NCI-H526 treated with DMSO at 0.1 percent for 48 hours (cell line): ENCODE results near the gene SMPDL3B.
A peak's percentile ranks its signal among the peaks of the same experiment; 100 is the strongest.

Source experiments
- DNase-seq: peaks from one replicate; lab custom pipeline; 2025; lab: John Stamatoyannopoulos, UW

The SMPDL3B gene

GRCh38 chr1:27940870-27941560 is 6.2 kb downstream of the SMPDL3B start:
- DNase-seq = no peak

DNA sequence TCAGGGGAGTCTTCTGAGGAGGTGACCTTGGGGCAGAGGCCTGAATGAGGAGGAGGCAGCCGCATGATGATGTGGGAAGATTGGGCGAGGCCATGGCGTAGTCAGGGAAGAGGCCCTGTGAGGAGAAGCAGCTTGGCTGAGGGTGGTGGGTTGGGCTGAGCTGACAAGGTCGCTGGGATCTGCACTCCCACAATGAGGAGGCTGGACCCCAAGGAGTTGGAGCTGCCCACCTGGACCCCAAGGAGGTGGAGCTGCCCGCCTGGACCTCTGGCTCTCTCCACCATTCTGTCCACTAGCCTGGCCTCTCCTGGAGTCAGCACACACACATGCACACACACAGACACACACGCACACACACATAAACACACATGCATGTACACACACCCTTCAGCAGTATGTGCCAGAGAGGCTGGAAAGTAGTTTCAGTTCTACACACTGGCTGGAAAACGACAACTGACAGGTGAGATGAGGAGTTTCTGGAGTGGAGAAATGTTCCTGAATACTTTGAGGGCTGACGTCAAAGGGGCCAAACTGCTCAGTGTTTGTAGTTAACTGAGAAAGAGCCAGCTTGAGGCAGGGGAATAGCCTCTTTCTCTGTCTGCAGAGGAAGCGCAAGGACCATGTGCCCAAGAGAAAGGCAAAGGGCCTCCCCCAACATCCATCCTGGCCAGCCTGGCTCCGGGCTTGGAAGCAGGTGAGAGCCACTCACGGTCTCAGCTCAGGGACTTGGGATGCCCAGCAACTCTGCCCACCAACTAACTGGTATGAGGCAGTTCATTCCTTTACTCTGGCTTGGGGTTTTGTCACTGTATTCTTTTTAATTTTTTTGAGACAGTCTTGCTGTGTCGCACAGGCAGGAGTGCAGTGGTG is 7.1 kb downstream of the SMPDL3B start:
- no peak for DNase-seq

DNA sequence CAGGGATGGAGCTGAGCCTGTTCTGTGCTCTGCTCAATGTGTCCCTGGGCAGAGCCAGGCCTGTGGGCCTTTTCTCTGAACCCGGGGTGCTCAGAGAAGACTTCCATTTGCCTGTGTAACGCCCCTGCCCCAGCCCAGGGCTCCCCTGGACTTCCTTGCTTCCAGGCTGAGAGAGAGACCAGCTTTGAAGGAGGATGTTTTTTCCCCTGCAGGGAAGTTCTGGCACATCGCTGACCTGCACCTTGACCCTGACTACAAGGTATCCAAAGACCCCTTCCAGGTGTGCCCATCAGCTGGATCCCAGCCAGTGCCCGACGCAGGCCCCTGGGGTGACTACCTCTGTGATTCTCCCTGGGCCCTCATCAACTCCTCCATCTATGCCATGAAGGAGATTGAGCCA is 10.2 kb downstream of the SMPDL3B start:
- DNase-seq = no peak

- no peak for DNase-seq
These were observed 14.2 kb downstream of the SMPDL3B start for GRCh38 chr1:27949027-27949426.

GRCh38 chr1:27951396-27951795 is 16.6 kb downstream of the SMPDL3B start:
- no peak for DNase-seq

GRCh38 chr1:27952147-27952546 is 17.3 kb downstream of the SMPDL3B start:
- DNase-seq = no peak

GRCh38 chr1:27954186-27954585 is 19.4 kb downstream of the SMPDL3B start:
- DNase-seq = no peak

- no peak for DNase-seq
These were observed 20.3 kb downstream of the SMPDL3B start for GRCh38 chr1:27955076-27955475.

DNA sequence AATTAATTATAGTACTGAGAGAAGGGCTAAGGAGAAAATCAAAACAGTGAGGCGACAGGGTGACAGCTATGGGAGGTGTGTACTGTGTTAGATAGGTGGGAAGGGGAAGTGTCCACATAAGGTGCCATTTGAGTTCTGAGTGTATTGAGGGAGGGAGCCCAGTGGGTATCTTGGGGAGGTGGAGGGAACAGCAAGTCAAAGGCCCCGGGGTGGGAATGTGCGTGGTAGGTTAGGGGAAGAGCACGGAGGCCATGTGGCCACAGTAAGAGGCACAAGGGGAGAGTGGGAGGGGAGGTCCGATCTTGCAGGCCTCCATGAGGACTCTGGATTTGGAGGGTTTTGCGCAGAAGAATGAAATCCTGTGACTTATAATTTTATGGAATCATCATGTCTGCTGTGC is 22.0 kb downstream of the SMPDL3B start:
- no peak for DNase-seq

GRCh38 chr1:27957655-27958054 is 22.9 kb downstream of the SMPDL3B start:
- no peak for DNase-seq

GRCh38 chr1:27958513-27958912 is 23.7 kb downstream of the SMPDL3B start:
- DNase-seq = no peak

DNA sequence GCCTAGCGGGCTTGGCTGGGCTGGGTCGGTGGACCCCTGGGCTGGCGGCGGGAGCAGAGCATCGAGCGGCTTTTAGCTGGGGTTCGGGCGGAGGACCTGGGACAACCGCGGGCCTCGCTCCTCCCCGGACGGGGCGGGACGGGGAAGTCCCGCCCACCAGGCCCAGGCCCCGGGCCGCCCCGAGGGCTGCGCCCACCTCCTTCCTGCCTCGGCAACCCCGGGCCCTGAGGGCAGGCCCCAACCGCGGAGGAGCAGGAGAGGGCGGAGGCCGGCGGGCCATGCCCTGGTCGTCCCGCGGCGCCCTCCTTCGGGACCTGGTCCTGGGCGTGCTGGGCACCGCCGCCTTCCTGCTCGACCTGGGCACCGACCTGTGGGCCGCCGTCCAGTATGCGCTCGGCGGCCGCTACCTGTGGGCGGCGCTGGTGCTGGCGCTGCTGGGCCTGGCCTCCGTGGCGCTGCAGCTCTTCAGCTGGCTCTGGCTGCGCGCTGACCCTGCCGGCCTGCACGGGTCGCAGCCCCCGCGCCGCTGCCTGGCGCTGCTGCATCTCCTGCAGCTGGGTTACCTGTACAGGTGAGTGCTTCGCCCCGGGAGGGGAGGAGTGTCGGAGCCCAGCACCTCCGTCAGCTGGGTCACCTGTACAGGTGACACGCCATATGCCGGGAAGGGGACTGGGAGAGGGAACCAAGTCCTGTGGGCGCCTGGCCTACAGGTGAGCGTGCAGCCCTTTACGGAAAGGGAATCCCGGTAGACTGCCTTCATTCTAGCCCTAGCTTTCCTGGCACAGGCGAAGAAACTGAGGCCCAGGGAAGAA is 25.2 kb downstream of the SMPDL3B start, which contains the start of gene XKR8:
Gene XKR8, plus strand, starts transcription at position 182 of the 812 bp plus-strand sequence. Its CDS starts 97 bp downstream, at position 279.
- peak; percentile 77 for DNase-seq

GRCh38 chr1:27960762-27961645 is 26.2 kb downstream of the SMPDL3B start:
- DNase-seq = no peak

DNA sequence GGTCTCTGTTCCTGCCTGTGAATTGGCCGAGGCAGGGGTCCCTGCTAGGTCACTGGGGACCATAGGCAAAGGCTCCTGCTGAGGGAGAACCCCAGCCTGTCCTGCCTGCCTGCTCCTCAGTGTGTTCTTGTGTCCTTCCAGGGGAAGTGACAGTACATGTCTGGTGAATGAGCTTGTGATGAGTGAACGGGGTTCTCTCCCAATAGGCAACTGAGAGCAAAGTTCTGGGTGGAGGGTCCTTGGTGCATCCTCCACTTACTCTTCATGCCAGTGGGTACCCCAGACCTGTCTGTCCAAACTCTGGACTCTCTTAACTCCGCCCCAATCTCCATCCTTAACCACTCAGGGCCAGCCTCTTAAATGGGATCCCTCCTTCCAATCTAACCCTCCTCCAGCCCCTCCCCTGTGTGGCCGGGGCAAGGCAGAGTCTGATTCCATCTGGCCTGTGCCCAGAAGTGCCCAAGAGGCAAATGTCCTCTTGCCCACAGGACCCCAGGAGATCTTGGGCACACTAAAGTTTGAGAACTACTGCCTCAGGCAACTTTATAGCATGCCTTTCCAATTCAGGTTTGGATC is 26.9 kb downstream of the SMPDL3B start:
- DNase-seq = no peak

DNA sequence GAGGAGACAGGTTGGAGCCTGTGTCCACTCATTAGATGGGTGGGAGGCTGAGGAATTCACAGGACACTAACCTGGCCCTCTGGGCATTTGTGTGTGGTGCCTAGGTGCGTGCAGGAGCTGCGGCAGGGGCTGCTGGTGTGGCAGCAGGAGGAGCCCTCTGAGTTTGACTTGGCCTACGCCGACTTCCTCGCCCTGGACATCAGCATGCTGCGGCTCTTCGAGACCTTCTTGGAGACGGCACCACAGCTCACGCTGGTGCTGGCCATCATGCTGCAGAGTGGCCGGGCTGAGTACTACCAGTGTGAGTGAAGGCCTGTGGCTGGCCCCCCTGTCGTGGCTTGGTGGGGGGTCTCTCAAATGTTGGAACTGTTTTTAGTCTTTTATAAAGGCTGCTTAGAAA is 28.6 kb downstream of the SMPDL3B start:
- no peak for DNase-seq

- no peak for DNase-seq
These were observed 31.8 kb downstream of the SMPDL3B start for GRCh38 chr1:27966402-27967105.

DNA sequence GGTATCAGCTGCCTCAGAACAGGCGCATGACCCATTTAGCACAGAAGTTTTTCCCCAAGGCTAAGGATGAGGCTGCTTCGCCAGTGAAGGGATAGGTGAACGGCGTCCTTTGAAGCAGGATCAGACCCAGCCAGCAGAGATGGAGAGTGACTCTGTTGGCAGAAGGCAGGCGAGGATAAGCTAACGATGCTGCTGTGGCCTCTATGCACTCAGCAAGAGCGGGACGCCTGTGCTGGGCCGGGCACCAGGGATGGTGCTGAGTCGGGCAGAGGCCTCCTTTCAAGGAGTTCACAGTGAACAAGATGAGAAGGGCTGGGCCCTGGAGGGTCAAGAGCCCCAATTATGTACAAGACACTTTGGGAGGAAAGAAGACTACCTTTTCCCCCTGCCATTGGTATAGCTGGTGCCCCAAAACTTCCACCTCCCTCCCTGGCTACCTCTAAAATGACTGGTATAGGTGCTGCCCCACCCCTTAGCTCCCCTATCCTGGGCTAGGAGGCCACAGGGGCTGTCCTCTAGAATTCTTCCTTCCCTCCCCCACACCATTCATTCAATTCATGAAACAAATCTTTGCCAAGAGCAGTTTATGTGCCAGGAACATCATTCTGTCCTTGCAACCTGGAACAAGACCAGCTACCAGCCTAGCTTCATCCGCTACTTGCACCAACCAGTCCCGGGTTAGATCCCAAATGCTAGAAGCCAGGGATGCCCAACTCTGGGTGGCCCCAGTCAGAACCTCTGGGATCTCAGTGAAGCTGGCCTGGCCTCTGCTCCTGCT is 32.5 kb downstream of the SMPDL3B start:
- no peak for DNase-seq

DNA sequence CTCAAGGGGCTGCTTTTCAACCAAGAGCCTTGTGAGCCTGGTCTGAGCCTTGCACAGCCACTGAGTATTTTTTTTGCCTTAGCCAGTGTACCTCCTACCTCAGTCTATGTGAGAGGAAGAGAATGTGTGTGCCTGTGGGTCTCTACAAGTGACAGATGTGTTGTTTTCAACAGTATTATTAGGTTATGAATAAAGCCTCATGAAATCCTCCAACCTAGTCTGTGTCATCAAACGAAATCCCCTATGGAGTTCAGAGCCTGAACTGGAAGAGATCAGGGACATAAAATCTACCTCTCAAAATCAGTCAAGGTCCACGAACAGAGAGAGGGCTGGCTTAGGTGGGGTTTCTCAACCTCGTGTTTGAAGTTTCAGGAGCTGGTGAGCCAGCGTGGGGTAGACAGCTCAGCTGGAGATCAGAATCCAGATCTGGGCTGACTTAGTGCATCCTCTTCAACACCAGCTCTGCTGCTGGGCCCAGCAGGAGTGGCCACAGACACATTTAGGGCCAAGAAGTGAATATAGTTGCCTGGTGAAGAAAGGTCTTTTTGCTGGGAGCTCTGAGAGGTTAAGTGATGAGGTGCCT is 33.2 kb downstream of the SMPDL3B start:
- DNase-seq = no peak

DNA sequence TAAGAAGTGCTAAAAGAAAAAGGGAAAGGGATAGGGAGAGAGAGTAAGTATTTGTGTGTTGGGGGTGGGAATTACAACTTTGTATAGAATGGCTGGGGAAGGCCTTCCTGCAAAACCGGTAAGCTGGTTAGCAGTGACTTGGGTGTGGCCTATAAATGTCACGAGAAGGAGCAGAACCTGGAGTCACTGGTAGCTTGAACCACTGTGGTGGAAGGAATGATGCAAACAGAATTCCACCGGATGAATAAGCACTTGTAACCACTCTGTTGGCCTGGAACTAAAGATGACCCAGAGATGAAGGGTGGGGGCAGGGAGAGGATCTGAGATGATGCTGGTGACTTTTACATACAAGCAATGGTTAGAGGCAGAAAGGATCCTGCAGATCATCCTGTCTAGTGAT is 33.9 kb downstream of the SMPDL3B start:
- DNase-seq = no peak
